GM21529 (cell line): ENCODE data around the gene GTPBP1.

Experiments used
- ATAC-seq: cut with Tn5 transposase; IDR thresholded peaks from one replicate; pipeline ENCODE4 v1.9.1; 2021; ENCODE audit not compliant: unreplicated experiment

The GTPBP1 gene

GRCh38 chr22:38756711-38757463, 51.1 kb downstream of the GTPBP1 start:
- no peak for ATAC-seq

DNA sequence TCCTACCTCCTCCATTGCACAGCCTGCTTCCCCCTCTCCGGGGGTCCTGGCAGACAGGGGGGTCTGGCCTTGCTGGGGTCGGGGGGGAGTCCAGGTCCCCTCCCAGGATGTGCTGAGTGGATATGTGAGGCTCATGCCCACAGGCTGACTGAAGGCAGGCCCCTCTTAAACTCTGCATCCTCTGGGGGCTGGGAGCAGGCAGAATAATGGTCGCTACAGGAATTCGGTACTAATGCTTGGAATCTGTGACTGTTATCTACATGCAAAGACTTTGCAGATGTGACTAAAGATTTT, 51.7 kb downstream of the GTPBP1 start:
- no peak for ATAC-seq

DNA sequence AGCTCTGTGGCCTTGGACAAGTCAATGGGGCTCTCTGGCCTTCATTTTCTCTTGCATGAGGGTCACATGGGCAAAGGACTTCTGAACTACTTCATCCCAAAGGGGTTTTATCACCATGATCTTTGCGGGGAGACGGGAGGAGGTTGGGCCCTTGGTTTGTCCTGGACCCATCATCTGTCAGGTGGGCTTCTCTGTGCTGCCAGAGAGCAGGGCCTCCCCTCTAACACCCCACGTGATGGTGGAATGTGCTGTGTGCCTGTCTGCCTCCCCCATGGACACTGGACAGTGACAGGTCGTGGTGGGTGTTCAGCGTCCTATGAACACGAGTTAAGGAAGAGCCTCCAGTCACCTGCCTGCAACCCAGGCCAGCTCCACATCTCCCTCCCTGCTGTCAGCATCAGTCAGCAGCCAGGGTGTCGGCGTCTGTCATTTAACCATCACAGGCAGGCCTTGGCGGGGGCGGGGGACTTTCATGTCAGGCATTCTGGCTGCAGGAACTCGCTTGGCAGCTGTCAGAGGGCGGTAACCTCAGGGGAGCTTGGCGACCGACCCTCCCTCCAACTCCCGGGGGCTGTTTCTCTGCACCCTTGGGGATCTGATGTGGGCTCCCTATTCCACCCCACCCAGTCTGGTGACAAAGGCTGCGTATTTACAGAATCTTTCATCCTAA, 52.7 kb downstream of the GTPBP1 start:
- ATAC-seq, result no peak

DNA sequence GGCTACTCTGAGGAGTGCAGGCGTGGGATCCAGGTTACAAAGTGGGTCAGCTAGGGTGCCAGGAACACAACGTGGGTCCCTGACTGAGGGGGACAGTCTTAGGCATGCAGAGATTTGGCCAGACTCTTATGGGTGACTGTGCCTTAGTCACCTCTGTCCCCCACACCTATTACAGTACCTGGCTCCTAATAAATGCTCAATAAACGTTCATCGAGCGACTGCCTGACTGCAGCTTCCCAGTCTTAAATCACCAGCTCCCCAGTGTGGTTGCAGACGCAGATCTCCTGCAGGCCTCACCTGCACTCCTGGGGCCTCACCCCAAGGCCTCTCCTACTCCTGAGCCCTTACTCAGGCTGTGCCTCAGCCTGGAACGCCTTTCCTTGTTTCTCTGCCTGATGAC, 53.3 kb downstream of the GTPBP1 start:
- ATAC-seq, result no peak

- no peak for ATAC-seq
These were observed 54.9 kb downstream of the GTPBP1 start for GRCh38 chr22:38760477-38761201.

GRCh38 chr22:38761202-38762162, 55.7 kb downstream of the GTPBP1 start:
- ATAC-seq, result no peak

DNA sequence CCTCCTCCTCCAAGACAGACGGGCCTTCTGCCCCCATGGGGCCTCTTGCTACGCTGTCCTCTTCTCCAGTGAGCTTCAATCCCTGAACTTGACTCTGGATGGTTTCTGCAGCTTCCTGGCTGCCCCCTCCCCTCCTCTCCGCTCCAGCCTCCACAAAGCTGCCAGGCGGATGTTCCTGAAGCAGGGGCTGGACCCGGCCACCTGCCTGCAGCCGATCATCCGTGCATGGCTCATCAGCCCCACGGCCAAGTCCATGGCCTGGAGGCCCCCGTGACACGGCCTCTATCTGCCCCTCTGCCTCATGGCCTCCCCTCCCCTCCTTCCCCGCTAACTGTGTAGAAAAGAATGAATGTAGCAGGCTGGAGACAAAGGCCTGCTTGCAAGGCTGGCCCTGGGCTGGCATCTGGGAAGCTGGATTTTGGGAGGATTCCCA, 56.8 kb downstream of the GTPBP1 start:
- ATAC-seq, result no peak

GRCh38 chr22:38766076-38766777, 60.5 kb downstream of the GTPBP1 start:
- ATAC-seq, result no peak

- no peak for ATAC-seq
These were observed 61.6 kb downstream of the GTPBP1 start for GRCh38 chr22:38767313-38767712.

DNA sequence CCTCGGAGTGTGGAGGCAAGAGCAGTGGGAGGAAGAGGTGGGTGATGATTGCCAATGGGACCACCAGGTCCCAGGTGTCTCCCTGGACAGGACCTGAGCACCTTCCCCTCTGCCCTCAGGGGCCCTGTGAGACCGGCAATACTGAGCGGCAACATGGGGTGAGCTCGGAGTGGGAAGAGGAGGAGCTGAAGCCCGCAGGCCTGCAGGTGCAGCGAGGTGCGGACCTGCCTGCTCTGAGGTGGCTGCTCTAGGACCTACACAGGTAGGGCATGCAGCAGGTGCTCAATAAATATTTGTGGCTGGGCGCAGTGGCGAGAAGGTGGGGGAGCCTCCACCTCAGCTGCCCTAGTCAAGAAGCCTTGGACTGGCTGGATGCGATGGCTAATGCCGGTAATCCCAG, 62.3 kb downstream of the GTPBP1 start:
- no peak for ATAC-seq

DNA sequence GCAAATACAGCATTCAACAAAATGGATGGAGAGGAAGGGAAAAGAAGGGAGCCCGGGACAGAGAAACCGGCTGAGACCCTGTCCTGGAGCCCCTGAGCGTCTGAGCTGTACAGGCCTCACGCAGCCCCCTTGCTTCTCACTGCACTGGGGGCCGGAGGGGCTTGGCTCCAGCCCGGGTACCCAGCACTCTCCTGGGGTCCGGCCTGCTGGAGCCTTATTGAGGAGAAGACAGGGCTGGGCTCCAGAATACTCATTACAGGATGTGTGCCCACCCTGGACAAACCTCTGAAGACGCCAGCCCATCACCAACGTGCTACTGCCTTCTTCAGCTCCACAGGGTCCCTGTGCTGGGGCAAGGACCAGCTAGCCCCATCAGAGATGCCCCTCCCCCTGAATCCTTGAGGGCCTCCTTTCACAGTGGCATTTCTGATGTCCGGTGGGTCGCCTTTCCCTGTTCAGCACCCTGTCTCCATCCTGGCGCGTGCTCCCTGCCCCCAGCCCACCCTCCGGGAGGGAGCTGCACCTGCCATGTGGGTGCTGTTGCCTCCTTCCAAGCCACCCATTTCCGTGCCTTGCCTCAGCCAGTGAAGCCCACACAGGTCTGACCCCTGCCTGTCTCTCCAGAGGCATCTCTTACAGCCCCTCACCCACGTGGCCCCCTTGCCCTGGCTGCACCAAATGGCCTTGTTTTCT, 64.7 kb downstream of the GTPBP1 start:
- ATAC-seq, result no peak

GRCh38 chr22:38772623-38772873, 66.8 kb downstream of the GTPBP1 start:
- ATAC-seq, result no peak

- no peak for ATAC-seq
These were observed 67.7 kb downstream of the GTPBP1 start for GRCh38 chr22:38773363-38773946.

- ATAC-seq, result no peak
These were observed 68.9 kb downstream of the GTPBP1 start for GRCh38 chr22:38774496-38775166.

- no peak for ATAC-seq
These were observed 69.9 kb downstream of the GTPBP1 start for GRCh38 chr22:38775656-38776055.

- ATAC-seq, result no peak
These were observed 70.3 kb downstream of the GTPBP1 start for GRCh38 chr22:38776086-38776485.

- ATAC-seq, result no peak
These were observed 71.4 kb downstream of the GTPBP1 start for GRCh38 chr22:38777087-38777671.

DNA sequence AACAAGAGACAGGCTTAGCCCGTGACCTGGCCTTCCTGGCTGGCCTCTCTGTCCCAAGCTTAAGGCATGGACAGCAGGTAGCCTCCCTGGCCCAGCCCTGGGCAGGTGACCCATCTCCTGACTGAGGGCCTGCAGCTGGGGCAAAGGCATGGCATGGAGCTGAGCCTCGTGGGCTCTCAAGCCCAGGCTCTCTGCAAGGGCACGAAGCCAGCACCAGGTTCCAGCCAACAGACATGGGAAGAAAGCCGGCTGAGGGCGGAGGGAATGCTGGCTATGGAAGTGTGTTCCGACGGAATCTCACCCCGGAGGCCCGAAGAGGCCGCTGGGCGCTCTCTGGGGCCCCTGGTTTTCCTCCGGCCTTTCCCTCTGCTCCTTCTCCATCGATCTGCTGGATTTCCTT, 75.3 kb downstream of the GTPBP1 start:
- ATAC-seq, result no peak
